Measurements from ENCODE around the gene LRRC56.

LRRC56 gene

DNA sequence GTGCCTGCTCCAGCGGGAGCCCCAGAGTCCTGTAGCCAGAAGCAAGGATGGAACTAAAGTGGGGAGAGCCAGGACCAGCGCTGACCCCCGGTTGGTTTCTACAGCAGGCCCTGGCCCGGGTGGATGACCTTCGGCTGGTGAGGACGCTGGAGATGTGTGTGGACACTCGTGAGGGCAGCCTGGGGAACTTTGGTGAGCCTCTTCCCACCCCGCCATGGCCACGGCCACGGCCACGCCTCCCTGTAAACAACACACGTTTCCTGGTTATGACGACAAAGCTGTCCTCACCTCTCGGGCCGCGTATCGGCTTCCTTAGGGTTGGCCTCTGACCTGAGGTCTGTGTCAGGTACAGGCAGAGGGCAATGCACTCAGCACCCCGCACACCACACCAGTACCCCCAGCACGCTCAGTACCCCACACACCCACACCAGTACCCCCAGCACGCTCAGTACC lies 4.1 kb downstream of the LRRC56 start:
- no peaks in the 10 kb centered on the region for H3K9me3 ChIP-seq (ENCODE audit: control insufficient read depth, low read length)
- H3K9ac ChIP-seq (ENCODE audit: low read length): no peak overlapping the region
- no peaks in the 10 kb centered on the region for H3K36me3 ChIP-seq (ENCODE audit: control insufficient read depth, insufficient read depth, low read length)
- peaks cover 27% of the 10 kb centered on the region for H3K4me1 ChIP-seq (ENCODE audit: control insufficient read depth, insufficient read depth, low read length)
- H3K4me3 ChIP-seq (ENCODE audit: low read length): no peak overlapping the region
- peaks cover 6% of the 10 kb centered on the region for H3K27me3 ChIP-seq (ENCODE audit: control insufficient read depth, insufficient read depth, low read length)

DNA sequence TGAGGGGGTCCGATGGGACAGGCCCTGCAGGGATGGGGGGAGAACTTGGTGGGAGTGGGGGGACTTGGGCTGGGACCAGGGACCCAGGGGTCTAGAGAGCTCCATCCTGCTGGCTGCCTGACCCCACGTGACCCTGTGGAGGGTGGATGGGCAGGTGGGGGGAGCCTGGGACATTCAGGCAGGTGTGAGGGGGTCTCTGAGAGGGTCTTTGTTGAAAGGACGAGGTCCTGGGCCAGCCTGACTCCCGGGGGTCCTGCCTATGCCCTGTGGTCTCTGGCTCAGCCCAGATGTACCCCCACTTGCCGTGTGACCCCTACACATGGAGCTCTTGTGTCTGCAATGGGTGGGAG lies 7.5 kb downstream of the LRRC56 start:
- no peaks in the 10 kb centered on the region for H3K9me3 ChIP-seq (ENCODE audit: control insufficient read depth, low read length)
- peaks cover 13% of the 10 kb centered on the region for H3K4me1 ChIP-seq (ENCODE audit: control insufficient read depth, insufficient read depth, low read length)
- H3K4me3 ChIP-seq (ENCODE audit: low read length): no peak overlapping the region
- no peak overlapping the region for H3K9ac ChIP-seq (ENCODE audit: low read length)
- H3K36me3 ChIP-seq (ENCODE audit: control insufficient read depth, insufficient read depth, low read length): no peaks in the 10 kb centered on the region
- H3K27me3 ChIP-seq (ENCODE audit: control insufficient read depth, insufficient read depth, low read length): no peaks in the 10 kb centered on the region

DNA sequence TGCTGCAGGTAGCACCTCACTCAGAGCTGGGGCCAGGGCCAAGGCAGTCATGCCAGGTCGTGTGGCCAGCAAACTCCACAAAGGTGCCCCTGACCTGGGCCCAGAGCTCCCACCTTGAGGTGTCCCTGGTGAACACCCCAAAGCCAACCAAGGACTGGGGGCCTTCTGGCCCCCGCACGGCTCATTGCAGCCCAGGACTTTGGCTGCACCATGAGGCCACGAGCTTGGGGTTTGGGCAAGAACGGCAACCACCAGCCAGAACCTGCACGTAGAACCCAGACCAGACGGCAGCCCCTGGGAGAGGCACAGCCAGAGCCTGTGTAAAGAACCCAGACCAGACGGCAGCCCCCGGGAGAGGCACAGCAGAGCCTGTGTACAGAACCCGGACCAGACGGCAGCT lies 7.8 kb downstream of the LRRC56 start:
- Histone ChIP-seq H3K36me3 (ENCODE audit: control insufficient read depth, insufficient read depth, low read length) (no peaks in the 10 kb centered on the region), H3K27me3 (ENCODE audit: control insufficient read depth, insufficient read depth, low read length) (no peaks in the 10 kb centered on the region), H3K4me1 (ENCODE audit: control insufficient read depth, insufficient read depth, low read length) (peaks cover 13% of the 10 kb centered on the region), H3K4me3 (ENCODE audit: low read length) (no peak overlapping the region), H3K9me3 (ENCODE audit: control insufficient read depth, low read length) (no peaks in the 10 kb centered on the region), H3K9ac (ENCODE audit: low read length) (no peak overlapping the region)

DNA sequence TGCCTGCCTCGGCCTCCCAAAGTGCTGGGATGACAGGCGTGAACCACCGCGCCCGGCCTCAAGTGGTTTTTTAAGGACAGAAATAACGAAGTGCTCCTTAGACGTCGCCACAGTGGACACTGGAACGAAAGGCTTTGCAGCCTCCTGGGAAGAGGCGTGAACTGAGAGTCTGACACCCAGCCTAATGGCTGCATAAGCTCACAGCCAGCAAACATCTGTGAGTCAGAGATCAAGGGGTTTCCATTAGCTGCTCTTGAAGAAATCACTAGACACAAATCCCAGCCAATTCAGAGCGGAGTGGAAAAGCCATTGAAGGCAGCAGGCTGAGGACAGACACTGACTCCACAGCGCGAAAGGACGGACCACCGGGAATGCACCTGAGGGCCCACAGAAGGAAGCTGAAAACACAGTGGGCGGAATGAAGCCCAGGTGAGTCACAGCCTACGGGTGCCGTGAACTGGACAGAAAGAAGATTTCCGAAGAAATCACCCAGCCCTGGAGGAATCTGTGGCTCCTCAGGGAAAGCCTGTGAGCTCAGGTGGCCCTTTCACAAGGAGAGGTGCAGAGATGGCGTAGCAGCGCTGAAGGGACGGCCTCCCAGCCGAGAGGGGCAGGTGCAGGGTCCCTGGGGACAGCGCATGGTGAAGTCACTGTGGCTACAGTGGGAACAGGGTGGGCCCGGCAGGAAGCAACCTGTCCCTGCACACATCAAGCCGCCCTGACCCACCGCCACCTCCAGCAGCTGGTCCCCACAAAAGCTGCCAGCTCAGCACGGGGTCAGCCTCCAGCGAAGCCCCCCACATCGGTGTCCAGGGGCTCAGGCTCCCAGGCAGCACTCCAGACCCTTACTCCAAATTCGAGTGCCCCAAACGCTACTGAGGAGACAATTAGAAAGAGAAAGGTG lies 11.6 kb downstream of the LRRC56 start:
- H3K27me3 ChIP-seq (ENCODE audit: control insufficient read depth, insufficient read depth, low read length): peaks cover 10% of the 10 kb centered on the region
- H3K36me3 ChIP-seq (ENCODE audit: control insufficient read depth, insufficient read depth, low read length): no peaks in the 10 kb centered on the region
- no peak overlapping the region for H3K9ac ChIP-seq (ENCODE audit: low read length)
- H3K4me1 ChIP-seq (ENCODE audit: control insufficient read depth, insufficient read depth, low read length): peaks cover 16% of the 10 kb centered on the region
- no peaks in the 10 kb centered on the region for H3K9me3 ChIP-seq (ENCODE audit: control insufficient read depth, low read length)
- no peak overlapping the region for H3K4me3 ChIP-seq (ENCODE audit: low read length)

DNA sequence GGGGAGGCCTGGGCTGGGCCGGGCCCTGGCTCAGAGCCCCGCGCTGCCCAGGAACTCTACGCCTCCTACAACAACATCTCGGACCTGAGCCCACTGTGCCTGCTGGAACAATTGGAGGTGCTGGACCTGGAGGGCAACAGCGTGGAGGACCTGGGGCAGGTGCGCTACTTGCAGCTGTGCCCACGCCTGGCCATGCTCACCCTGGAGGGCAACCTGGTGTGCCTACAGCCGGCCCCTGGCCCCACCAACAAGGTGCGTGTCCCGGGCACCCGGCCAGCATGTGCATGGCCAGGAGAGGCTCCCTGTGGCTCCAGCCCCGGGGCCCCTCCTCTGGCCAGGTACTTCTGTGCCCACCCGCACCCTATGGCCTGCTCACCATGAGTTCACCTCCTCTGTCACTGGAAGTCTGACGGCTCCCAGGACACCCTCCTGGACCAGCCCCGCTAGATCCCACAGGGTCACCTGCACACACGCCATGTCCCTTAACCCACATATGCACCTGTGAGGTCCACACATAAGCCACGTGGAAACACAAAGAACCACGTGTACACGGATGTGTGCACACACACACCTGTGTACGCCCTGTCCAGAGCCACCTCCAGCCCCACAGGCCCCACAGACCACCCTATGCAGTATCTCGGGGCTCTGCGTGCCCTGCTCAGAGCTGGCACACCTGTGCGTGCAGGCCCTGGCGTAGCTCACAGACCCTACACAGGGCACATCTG lies 12.9 kb downstream of the LRRC56 start:
- Histone ChIP-seq H3K9me3 (ENCODE audit: control insufficient read depth, low read length) (no peaks in the 10 kb centered on the region), H3K4me3 (ENCODE audit: low read length) (no peak overlapping the region), H3K27me3 (ENCODE audit: control insufficient read depth, insufficient read depth, low read length) (peaks cover 19% of the 10 kb centered on the region), H3K36me3 (ENCODE audit: control insufficient read depth, insufficient read depth, low read length) (no peaks in the 10 kb centered on the region), H3K9ac (ENCODE audit: low read length) (no peak overlapping the region), H3K4me1 (ENCODE audit: control insufficient read depth, insufficient read depth, low read length) (peaks cover 13% of the 10 kb centered on the region)

DNA sequence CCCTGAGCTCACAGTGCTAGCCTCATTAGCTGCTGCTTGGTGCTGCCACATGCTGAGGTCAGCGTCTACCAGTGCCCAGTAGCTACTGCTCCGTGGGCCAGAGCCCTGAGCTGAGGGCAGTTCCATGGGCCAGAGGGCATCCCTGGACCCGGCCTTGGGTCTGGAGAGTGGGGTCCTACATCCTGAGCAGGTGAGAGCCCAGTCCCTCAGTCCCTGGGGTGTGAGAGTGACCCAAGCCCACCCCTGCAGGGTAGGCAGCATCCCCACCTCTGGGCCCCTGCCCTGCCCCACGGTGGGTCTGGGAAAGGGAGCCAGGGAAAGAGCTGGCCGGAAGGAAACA lies 13.4 kb downstream of the LRRC56 start:
- Histone ChIP-seq H3K36me3 (ENCODE audit: control insufficient read depth, insufficient read depth, low read length) (no peaks in the 10 kb centered on the region), H3K4me3 (ENCODE audit: low read length) (no peak overlapping the region), H3K27me3 (ENCODE audit: control insufficient read depth, insufficient read depth, low read length) (peaks cover 24% of the 10 kb centered on the region), H3K4me1 (ENCODE audit: control insufficient read depth, insufficient read depth, low read length) (peaks cover 13% of the 10 kb centered on the region), H3K9ac (ENCODE audit: low read length) (no peak overlapping the region), H3K9me3 (ENCODE audit: control insufficient read depth, low read length) (no peaks in the 10 kb centered on the region)

DNA sequence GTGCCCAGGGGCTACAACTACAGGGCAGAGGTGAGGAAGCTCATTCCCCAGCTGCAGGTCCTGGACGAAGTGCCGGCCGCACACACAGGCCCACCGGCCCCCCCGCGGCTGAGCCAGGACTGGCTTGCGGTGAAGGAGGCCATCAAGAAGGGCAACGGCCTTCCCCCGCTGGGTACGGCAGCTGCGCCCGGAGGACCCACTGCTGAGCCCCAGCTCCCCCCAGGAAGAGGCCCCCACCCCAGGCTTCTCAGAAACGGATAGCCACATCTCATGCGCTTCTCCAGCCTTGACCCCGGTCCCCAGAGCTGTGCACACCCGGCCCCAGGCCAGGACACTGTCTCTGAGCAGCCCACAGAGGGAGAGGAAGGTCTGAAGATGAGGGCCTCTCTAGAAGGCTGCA lies 13.8 kb downstream of the LRRC56 start:
- no peak overlapping the region for H3K9ac ChIP-seq (ENCODE audit: low read length)
- H3K9me3 ChIP-seq (ENCODE audit: control insufficient read depth, low read length): no peaks in the 10 kb centered on the region
- no peak overlapping the region for H3K4me3 ChIP-seq (ENCODE audit: low read length)
- H3K27me3 ChIP-seq (ENCODE audit: control insufficient read depth, insufficient read depth, low read length): peaks cover 27% of the 10 kb centered on the region
- H3K4me1 ChIP-seq (ENCODE audit: control insufficient read depth, insufficient read depth, low read length): peaks cover 13% of the 10 kb centered on the region
- no peaks in the 10 kb centered on the region for H3K36me3 ChIP-seq (ENCODE audit: control insufficient read depth, insufficient read depth, low read length)

DNA sequence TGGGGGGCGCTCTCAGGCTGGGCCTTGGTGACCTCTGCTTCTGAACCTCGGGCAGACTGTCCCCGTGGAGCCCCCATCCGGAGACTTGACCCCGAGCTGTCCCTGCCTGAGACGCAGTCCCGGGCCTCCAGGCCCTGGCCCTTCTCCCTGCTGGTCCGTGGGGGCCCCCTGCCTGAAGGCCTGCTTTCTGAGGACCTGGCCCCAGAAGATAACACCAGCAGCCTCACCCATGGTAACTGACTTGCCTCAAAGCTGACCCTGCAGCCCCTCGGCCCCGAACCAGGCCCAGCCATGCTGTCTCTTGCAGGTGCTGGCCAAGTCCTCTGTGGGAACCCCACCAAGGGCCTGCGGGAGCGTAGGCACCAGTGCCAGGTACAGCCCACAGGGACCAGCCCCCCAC lies 14.3 kb downstream of the LRRC56 start:
- no peaks in the 10 kb centered on the region for H3K9me3 ChIP-seq (ENCODE audit: control insufficient read depth, low read length)
- H3K4me1 ChIP-seq (ENCODE audit: control insufficient read depth, insufficient read depth, low read length): peaks cover 13% of the 10 kb centered on the region
- no peak overlapping the region for H3K4me3 ChIP-seq (ENCODE audit: low read length)
- no peak overlapping the region for H3K9ac ChIP-seq (ENCODE audit: low read length)
- H3K36me3 ChIP-seq (ENCODE audit: control insufficient read depth, insufficient read depth, low read length): no peaks in the 10 kb centered on the region
- peaks cover 30% of the 10 kb centered on the region for H3K27me3 ChIP-seq (ENCODE audit: control insufficient read depth, insufficient read depth, low read length)

DNA sequence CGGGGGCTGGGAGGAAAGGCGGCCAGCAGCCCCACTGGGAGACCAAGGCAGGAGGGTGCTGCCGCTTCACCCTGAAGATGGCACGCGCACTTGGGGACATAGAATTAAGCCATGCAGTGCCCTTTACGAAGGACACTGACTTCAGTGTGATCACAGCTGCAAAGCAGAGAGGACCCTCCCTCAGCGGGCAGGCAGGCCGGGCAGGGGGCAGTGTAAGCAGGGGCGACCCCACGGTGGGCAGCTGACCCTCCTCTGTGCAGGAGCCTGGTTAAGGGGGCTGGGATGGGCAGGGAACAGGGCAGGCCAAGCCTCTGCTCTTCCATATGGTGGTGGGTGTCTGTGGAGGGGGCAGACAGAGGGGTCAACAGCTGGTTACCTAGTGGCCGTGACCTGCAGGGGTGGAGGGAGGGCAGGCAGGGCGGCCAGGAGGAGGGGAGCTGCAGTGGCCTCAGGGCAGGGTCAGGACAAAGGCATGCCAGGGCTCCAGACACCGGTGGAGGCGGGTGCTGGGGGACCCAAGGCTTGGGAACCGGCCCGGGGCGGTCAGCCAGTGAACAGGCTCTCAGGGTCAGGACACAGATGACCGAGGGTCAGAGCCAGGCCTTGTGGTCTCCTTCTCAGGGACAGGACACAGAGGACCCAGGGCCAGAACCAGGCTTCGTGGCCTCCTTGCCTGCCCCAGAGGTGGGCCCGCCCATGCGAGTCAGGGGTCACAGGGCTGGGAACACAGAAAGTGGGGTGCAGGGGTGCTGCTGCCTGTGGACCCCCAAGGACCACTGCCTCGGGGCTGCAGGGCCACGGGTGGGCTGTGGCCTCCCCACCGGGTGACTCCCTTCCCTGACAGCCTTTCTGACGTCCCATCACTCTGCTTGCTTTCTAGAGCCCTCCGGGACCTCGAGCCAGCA lies 16.0 kb downstream of the LRRC56 start:
- H3K4me3 ChIP-seq (ENCODE audit: low read length): no peak overlapping the region
- peaks cover 13% of the 10 kb centered on the region for H3K4me1 ChIP-seq (ENCODE audit: control insufficient read depth, insufficient read depth, low read length)
- no peaks in the 10 kb centered on the region for H3K9me3 ChIP-seq (ENCODE audit: control insufficient read depth, low read length)
- peaks cover 34% of the 10 kb centered on the region for H3K27me3 ChIP-seq (ENCODE audit: control insufficient read depth, insufficient read depth, low read length)
- no peaks in the 10 kb centered on the region for H3K36me3 ChIP-seq (ENCODE audit: control insufficient read depth, insufficient read depth, low read length)
- H3K9ac ChIP-seq (ENCODE audit: low read length): no peak overlapping the region

DNA sequence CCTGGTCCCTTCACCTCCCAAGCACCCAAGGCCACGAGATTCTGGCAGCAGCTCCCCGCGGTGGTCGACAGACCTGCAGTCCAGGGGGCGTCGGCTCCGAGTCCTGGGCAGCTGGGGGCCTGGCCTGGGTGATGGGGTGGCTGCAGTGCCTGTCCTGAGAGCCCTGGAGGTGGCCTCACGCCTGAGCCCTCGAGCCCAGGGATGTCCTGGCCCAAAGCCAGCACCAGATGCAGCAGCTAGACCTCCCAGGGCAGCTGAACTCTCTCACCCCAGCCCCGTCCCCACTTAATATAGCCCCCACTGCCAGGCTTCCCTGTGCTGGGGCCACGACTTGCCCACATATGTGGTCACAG lies 16.6 kb downstream of the LRRC56 start:
- Histone ChIP-seq H3K9me3 (ENCODE audit: control insufficient read depth, low read length) (no peaks in the 10 kb centered on the region), H3K36me3 (ENCODE audit: control insufficient read depth, insufficient read depth, low read length) (no peaks in the 10 kb centered on the region), H3K27me3 (ENCODE audit: control insufficient read depth, insufficient read depth, low read length) (peaks cover 34% of the 10 kb centered on the region), H3K9ac (ENCODE audit: low read length) (no peak overlapping the region), H3K4me3 (ENCODE audit: low read length) (no peak overlapping the region), H3K4me1 (ENCODE audit: control insufficient read depth, insufficient read depth, low read length) (peaks cover 17% of the 10 kb centered on the region)

DNA sequence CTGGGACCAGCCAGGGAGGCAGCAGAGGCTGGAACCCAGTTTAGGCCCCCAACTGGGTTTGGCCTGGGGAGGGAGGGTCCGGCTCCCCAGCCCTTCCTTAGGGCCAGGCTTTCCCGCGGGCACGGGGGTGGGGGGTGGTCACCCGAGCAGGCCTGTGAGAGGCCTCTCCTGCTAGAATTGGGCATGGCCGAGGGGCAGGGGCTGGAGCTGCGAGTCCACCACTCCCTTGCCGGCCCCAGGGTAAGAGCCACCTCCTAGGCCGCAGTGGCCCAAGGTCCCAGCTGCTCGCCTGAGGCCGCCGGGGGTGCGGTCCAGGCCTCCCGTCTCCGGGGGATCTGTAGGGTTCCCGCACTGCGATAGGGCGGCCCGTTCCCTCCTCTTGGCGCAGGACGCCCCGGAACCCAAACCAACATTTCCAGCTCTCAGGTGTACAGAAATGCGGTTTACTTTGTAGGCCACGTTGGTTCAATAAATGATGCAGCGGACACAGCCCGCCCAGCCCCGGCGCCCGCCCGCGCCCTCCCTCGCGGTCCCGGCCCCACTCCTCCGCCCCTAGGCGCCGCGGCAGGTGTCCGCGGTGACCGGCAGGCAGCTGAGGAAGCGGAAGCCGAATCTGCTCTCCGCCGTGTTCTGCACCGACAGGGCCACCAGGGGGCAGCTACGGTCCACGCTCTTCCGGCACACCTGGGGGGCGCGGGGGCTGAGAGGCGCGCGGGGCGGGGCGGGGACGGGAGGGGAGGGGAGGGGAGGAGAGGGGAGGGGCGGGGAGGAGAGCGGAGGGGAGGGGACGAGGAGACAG lies 17.3 kb downstream of the LRRC56 start:
- peaks cover 24% of the 10 kb centered on the region for H3K4me1 ChIP-seq (ENCODE audit: control insufficient read depth, insufficient read depth, low read length)
- no peaks in the 10 kb centered on the region for H3K9me3 ChIP-seq (ENCODE audit: control insufficient read depth, low read length)
- H3K9ac ChIP-seq (ENCODE audit: low read length): no peak overlapping the region
- H3K4me3 ChIP-seq (ENCODE audit: low read length): no peak overlapping the region
- peaks cover 39% of the 10 kb centered on the region for H3K27me3 ChIP-seq (ENCODE audit: control insufficient read depth, insufficient read depth, low read length)
- no peaks in the 10 kb centered on the region for H3K36me3 ChIP-seq (ENCODE audit: control insufficient read depth, insufficient read depth, low read length)

Data from mucosa of stomach (tissue), 1 donor.